Loucy (cell line): ENCODE measurements around the gene RD3L.

Source experiments
- EZH2phosphoT487 ChIP-seq: fragments of 200-600 bp; IDR thresholded peaks from 2 replicates; pipeline ENCODE4 v1.6.1; 2018; ENCODE audit warnings: antibody characterized with exemption, mild to moderate bottlenecking, moderate library complexity, borderline replicate concordance
- TF ChIP-seq, protein P1 (sequence below): fragments of 200-600 bp; sonication (generic); conservative IDR thresholded peaks from 2 replicates; pipeline ENCODE4 v1.5.1; 2014; ENCODE audit warnings: mild to moderate bottlenecking, antibody characterized with exemption, low read length

DNA sequence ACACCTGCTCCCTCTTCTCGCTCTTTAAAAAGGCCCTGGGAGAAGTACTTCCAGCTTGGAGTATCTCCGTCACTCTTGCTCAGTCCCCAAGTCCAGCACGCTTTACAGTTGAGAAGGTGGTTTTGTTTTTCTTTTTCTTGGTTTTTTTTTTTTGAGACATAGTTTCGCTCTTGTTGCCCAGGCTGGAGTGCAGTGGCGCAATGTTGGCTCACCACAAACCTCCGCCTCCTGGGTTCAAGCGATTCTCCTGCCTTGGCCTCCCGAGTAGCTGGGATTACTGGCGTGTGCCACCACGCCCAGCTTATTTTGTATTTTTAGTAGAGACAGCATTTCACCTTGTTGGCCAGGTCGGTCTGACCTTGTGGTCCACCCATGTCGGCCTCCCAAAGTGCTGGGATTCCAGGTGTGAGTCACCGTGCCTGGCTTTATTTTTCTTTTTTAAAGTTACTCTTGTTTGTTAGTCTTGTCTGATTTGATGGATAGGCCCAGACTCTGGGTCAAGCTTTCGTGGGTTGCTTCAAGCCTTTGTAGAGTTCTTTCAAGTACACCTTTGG lies 12.2 kb downstream of the RD3L start:
- TF ChIP-seq, protein P1, sequence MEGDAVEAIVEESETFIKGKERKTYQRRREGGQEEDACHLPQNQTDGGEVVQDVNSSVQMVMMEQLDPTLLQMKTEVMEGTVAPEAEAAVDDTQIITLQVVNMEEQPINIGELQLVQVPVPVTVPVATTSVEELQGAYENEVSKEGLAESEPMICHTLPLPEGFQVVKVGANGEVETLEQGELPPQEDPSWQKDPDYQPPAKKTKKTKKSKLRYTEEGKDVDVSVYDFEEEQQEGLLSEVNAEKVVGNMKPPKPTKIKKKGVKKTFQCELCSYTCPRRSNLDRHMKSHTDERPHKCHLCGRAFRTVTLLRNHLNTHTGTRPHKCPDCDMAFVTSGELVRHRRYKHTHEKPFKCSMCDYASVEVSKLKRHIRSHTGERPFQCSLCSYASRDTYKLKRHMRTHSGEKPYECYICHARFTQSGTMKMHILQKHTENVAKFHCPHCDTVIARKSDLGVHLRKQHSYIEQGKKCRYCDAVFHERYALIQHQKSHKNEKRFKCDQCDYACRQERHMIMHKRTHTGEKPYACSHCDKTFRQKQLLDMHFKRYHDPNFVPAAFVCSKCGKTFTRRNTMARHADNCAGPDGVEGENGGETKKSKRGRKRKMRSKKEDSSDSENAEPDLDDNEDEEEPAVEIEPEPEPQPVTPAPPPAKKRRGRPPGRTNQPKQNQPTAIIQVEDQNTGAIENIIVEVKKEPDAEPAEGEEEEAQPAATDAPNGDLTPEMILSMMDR = no peak
- TF ChIP-seq EZH2phosphoT487 = no peak
